Activated T-cell treated with anti-CD3 and anti-CD28 coated beads, Interleukin-2, amount 50 U/mL, for 48 hours (primary cell): ENCODE results near the gene CYTH3.
"Not testable (repeated sequence)": the region's sequence is repeated elsewhere in the genome, so short reads cannot be mapped to it uniquely, and the experiment has no call there.

ENCODE experiments used
- DNase-seq, 2 experiments: peaks; one replicate each; pipeline ENCODE4 v3.0.0-alpha.2; 2020

The CYTH3 gene

GRCh38 chr7:6163402-6163801 is 109.0 kb downstream of the CYTH3 start:
- no peak for DNase-seq

GRCh38 chr7:6162650-6163366 is 109.6 kb downstream of the CYTH3 start:
- DNase-seq = no peak

GRCh38 chr7:6162331-6162620 is 110.1 kb downstream of the CYTH3 start:
- no peak for DNase-seq

- DNase-seq = no peak
These were observed 110.7 kb downstream of the CYTH3 start for GRCh38 chr7:6161463-6162330.

- DNase-seq = no peak
These were observed 112.2 kb downstream of the CYTH3 start for GRCh38 chr7:6160191-6160623.

- no peak for DNase-seq
These were observed 112.8 kb downstream of the CYTH3 start for GRCh38 chr7:6159524-6160031.

- no peak for DNase-seq
These were observed 113.3 kb downstream of the CYTH3 start for GRCh38 chr7:6159097-6159483.

GRCh38 chr7:6158424-6159096 is 113.9 kb downstream of the CYTH3 start:
- DNase-seq = no peak

GRCh38 chr7:6157685-6158423 is 114.6 kb downstream of the CYTH3 start:
- no peak for DNase-seq

- DNase-seq = no peak
These were observed 115.7 kb downstream of the CYTH3 start for GRCh38 chr7:6156734-6157133.

- DNase-seq = no peak
These were observed 116.8 kb downstream of the CYTH3 start for GRCh38 chr7:6155596-6155995.

GRCh38 chr7:6154542-6155404 is 117.7 kb downstream of the CYTH3 start:
- DNase-seq = no peak

- no peak for DNase-seq
These were observed 118.5 kb downstream of the CYTH3 start for GRCh38 chr7:6153646-6154541.

- DNase-seq = no peak
These were observed 120.3 kb downstream of the CYTH3 start for GRCh38 chr7:6151994-6152735.

GRCh38 chr7:6151527-6151926 is 120.9 kb downstream of the CYTH3 start:
- DNase-seq = not testable (repeated sequence)

GRCh38 chr7:6149996-6150395 is 122.4 kb downstream of the CYTH3 start:
- DNase-seq = no peak

GRCh38 chr7:6148724-6149360 is 123.6 kb downstream of the CYTH3 start:
- DNase-seq = no peak

- no peak for DNase-seq
These were observed 124.8 kb downstream of the CYTH3 start for GRCh38 chr7:6147627-6148026.

GRCh38 chr7:6146666-6147065 is 125.8 kb downstream of the CYTH3 start:
- no peak for DNase-seq

- DNase-seq = no peak
These were observed 128.4 kb downstream of the CYTH3 start for GRCh38 chr7:6143997-6144396.
